IMR-90 (cell line): ENCODE data around the gene AKAP13. TPM values are rescaled to one million over a fixed set of nuclear protein-coding genes. Genes with fewer than 3 reads are reported as not detected.
"Not testable (repeated sequence)": the region's sequence is repeated elsewhere in the genome, so short reads cannot be mapped to it uniquely, and the experiment has no call there.

ENCODE experiments used
- ATAC-seq: fragments of 200-7000 bp; cut with Tn5 transposase; 2 replicates; pipeline ENCODE4 v1.9.1; 2020; ENCODE audit warnings: low read depth, mild to moderate bottlenecking, moderate library complexity
- BruUV-seq: library from RNA; stranded (reverse); fragments of 400-500 nt; replicated peaks from 2 replicates; lab custom pipeline; 2021; lab: Mats Ljungman, UMichigan
- CTCF ChIA-PET: fragments of 300-600 bp; formaldehyde crosslinking; extraction: SDS; loops from one replicate; lab custom pipeline; 2021; ENCODE audit warnings: antibody characterized with exemption; lab: Yijun Ruan, JAX
- POLR2A ChIA-PET: fragments of 300-600 bp; sonication (Branson Sonifier 250); formaldehyde crosslinking; loops from one replicate; lab custom pipeline; 2022; ENCODE audit warnings: antibody characterized with exemption; ENCODE audit not compliant: unreplicated experiment; lab: Charles Lee
- DNase-seq: peaks from one replicate; pipeline ENCODE4 v3.0.0; 2013
- H2AFZ ChIP-seq: replicated peaks from 2 replicates; pipeline ENCODE3; 2013; ENCODE audit warnings: low read length, mild to moderate bottlenecking; ENCODE audit not compliant: poor library complexity
- H2AK5ac ChIP-seq: 2 replicates; pipeline ENCODE4 v1.6.1; 2013; ENCODE audit warnings: low read depth, low read length, inconsistent platforms
- H2AK9ac ChIP-seq: replicated peaks from 2 replicates; pipeline ENCODE3; 2013; ENCODE audit warnings: mild to moderate bottlenecking, low read depth, low read length, moderate library complexity; ENCODE audit not compliant: poor library complexity
- H2BK120ac ChIP-seq: 2 replicates; pipeline ENCODE4 v1.6.1; 2013; ENCODE audit warnings: low read depth, low read length, inconsistent platforms
- H2BK15ac ChIP-seq: 3 replicates; pipeline ENCODE4 v1.6.1; 2013; ENCODE audit warnings: low read depth, low read length, inconsistent platforms
- H2BK20ac ChIP-seq: 2 replicates; pipeline ENCODE4 v1.6.1; 2013; ENCODE audit warnings: low read depth, mild to moderate bottlenecking, inconsistent platforms, low read length, moderate library complexity
- H2BK5ac ChIP-seq: 2 replicates; pipeline ENCODE4 v1.6.1; 2013; ENCODE audit warnings: mild to moderate bottlenecking, low read depth, low read length, inconsistent platforms; ENCODE audit not compliant: poor library complexity, severe bottlenecking
- H3K14ac ChIP-seq: replicated peaks from 2 replicates; pipeline ENCODE4 v1.6.1; 2013; ENCODE audit warnings: low read depth, low read length, inconsistent platforms
- H3K18ac ChIP-seq: 2 replicates; pipeline ENCODE4 v1.6.1; 2013; ENCODE audit warnings: low read depth, low read length, control low read depth
- H3K23ac ChIP-seq: 2 replicates; pipeline ENCODE4 v1.6.1; 2013; ENCODE audit warnings: low read depth, low read length, inconsistent platforms
- H3K27ac ChIP-seq: 2 replicates; pipeline ENCODE4 v1.5.1; 2013; ENCODE audit warnings: mild to moderate bottlenecking, control low read depth, low read length; ENCODE audit not compliant: insufficient read depth
- H3K27me3 ChIP-seq: 2 replicates; pipeline ENCODE4 v1.6.1; 2013; ENCODE audit warnings: low read length; ENCODE audit not compliant: control insufficient read depth, insufficient read depth
- H3K36me3 ChIP-seq: 2 replicates; pipeline ENCODE4 v1.6.1; 2013; ENCODE audit warnings: low read length, mixed read lengths; ENCODE audit not compliant: control insufficient read depth, insufficient read depth
- H3K4ac ChIP-seq: 2 replicates; pipeline ENCODE4 v1.6.1; 2013; ENCODE audit warnings: low read depth, low read length, inconsistent platforms
- H3K4me1 ChIP-seq: 2 replicates; pipeline ENCODE4 v1.6.1; 2013; ENCODE audit warnings: low read length, mixed read lengths; ENCODE audit not compliant: control insufficient read depth, insufficient read depth
- H3K4me2 ChIP-seq: 2 replicates; pipeline ENCODE4 v1.6.1; 2013; ENCODE audit warnings: low read depth, mild to moderate bottlenecking, control low read depth, low read length, moderate library complexity
- H3K4me3 ChIP-seq: 2 replicates; pipeline ENCODE4 v1.5.1; 2013; ENCODE audit warnings: low read depth, mild to moderate bottlenecking, control low read depth, low read length, moderate library complexity; ENCODE audit not compliant: insufficient read depth
- H3K56ac ChIP-seq: 2 replicates; pipeline ENCODE4 v1.6.1; 2013; ENCODE audit warnings: low read length, inconsistent platforms; ENCODE audit not compliant: insufficient read depth; ENCODE audit errors: extremely low read depth
- H3K79me1 ChIP-seq, 2 experiments: 2 replicates each; pipeline ENCODE4 v1.6.1; 2013; ENCODE audit warnings: low read length in 2 of 2, inconsistent platforms in 1 of 2, low read depth in 1 of 2
- H3K9ac ChIP-seq: 2 replicates; pipeline ENCODE4 v1.6.1; 2013; ENCODE audit warnings: low read depth, low read length, control low read depth
- H3K9me1 ChIP-seq: 2 replicates; pipeline ENCODE4 v1.6.1; 2013; ENCODE audit warnings: low read length, inconsistent platforms; ENCODE audit not compliant: insufficient read depth
- H3K9me3 ChIP-seq: 2 replicates; pipeline ENCODE4 v1.6.1; 2013; ENCODE audit warnings: low read length; ENCODE audit not compliant: control insufficient read depth, insufficient read depth
- H4K20me1 ChIP-seq: 2 replicates; pipeline ENCODE4 v1.6.1; 2013; ENCODE audit warnings: low read length, inconsistent platforms; ENCODE audit not compliant: insufficient read depth
- H4K5ac ChIP-seq: 2 replicates; pipeline ENCODE4 v1.6.1; 2013; ENCODE audit warnings: mild to moderate bottlenecking, low read depth, low read length, control low read depth
- H4K8ac ChIP-seq, 2 experiments: 2 replicates each; pipeline ENCODE4 v1.6.1; 2013; ENCODE audit warnings: low read depth in 2 of 2, low read length in 2 of 2, control low read depth in 1 of 2, inconsistent platforms in 1 of 2
- H4K91ac ChIP-seq: 2 replicates; pipeline ENCODE4 v1.6.1; 2013; ENCODE audit warnings: low read depth, low read length, inconsistent platforms; ENCODE audit not compliant: insufficient read depth
- WGBS, 2 experiments: methylation state at CpG; one replicate each; pipeline versions ENCODE4 v1.1.5 to v1.1.7; 2013; ENCODE audit warnings: missing lambda C conversion rate in 2 of 2; ENCODE audit not compliant: insufficient read length in 1 of 2; ENCODE audit errors: extremely low coverage in 2 of 2; 5-methylcytosine and 5-hydroxymethylcytosine counted together
- dilution Hi-C: fragments of 300-500 bp; cut with HindIII; formaldehyde crosslinking; loops from one replicate; pipeline ENCODE4 v1.14.3; 2018; ENCODE audit warnings: low sequenced_read_pairs; ENCODE audit not compliant: unreplicated experiment
- in situ Hi-C: fragments of 300-500 bp; cut with MboI; formaldehyde crosslinking; loops from 3 replicates; pipeline ENCODE4 v1.14.3; 2019; ENCODE audit warnings: low sequenced_read_pairs, inconsistent platforms, mixed read lengths
- intact Hi-C: fragments of 100-400 bp; cut with micrococcal nuclease; formaldehyde crosslinking; loops from 2 replicates; pipeline ENCODE4 v1.10.0; 2022
- polyA plus RNA-seq, 3 experiments: library from polyadenylated mRNA; depleted of rRNA; stranded (reverse); fragments of >200 nt; gene quantifications; 2 replicates each; pipeline ENCODE4 v1.2.3, GENCODE V29; 2012; ENCODE audit warnings: low replicate concordance in 1 of 3
- total RNA-seq: library from RNA; depleted of rRNA; stranded (reverse); fragments of >200 nt; gene quantifications from 2 replicates; pipeline ENCODE4 v1.2.3, GENCODE V29; 2012

AKAP13 gene
- total and polyA plus RNA-seq, 2 of the 4 experiments (the other 2 are of a cell fraction): 10.4 to 46.4 TPM

DNA sequence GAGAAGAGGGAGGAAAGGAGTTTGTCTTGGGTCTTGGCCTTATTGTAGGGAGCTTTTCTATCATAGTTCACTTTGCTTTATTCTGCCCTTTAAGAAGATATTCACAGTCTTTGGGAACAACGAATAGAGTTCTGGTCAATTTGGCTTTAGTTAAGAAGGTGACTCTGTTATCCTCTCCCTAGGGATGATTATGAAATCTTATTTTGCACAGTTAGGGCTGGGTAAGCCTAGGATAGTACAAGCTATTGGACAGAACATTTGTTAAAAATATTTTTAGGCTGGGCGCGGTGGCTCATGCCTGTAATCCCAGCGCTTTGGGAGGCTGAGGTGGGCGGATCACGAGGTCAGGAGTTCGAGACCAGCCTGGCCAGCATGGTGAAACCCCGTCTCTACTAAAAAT is 61.5 kb downstream of the AKAP13 start:
- H3K4ac ChIP-seq, H2AFZ ChIP-seq, H3K27ac ChIP-seq, ATAC-seq, H3K4me2 ChIP-seq, H3K9me1 ChIP-seq, H4K20me1 ChIP-seq, H3K14ac ChIP-seq, H2BK15ac ChIP-seq, POLR2A ChIA-PET, H3K27me3 ChIP-seq, H3K9me3 ChIP-seq, H4K91ac ChIP-seq, H3K9ac ChIP-seq, H4K8ac ChIP-seq, H2BK5ac ChIP-seq, BruUV-seq, H3K36me3 ChIP-seq, H2AK9ac ChIP-seq, H2AK5ac ChIP-seq, DNase-seq, H3K23ac ChIP-seq, dilution Hi-C loops, H3K56ac ChIP-seq, H4K5ac ChIP-seq, H2BK120ac ChIP-seq, H2BK20ac ChIP-seq, intact Hi-C loops, H3K18ac ChIP-seq, H3K4me1 ChIP-seq, H3K4me3 ChIP-seq, in situ Hi-C loops: not testable (repeated sequence)
- CTCF ChIA-PET: interaction anchor here (1.0 kb wide), 1 partner anchor 67 kb away, joined by 3 read pairs; no protein-coding TSS in a partner anchor
- peaks cover 18 to 50% of the 10 kb centered on the region in 2 experiments for H3K79me1 ChIP-seq
- no CpG with 5 or more reads among the region's 8 CpGs for WGBS, 2 experiments
